DLD1 (cell line): ENCODE results near the gene GPR25.

Experiments
- in situ Hi-C: cut with HindIII; loops from 2 replicates; pipeline ENCODE4 v1.10.0; 2017; ENCODE audit warnings: low sequenced_read_pairs

The GPR25 gene

DNA sequence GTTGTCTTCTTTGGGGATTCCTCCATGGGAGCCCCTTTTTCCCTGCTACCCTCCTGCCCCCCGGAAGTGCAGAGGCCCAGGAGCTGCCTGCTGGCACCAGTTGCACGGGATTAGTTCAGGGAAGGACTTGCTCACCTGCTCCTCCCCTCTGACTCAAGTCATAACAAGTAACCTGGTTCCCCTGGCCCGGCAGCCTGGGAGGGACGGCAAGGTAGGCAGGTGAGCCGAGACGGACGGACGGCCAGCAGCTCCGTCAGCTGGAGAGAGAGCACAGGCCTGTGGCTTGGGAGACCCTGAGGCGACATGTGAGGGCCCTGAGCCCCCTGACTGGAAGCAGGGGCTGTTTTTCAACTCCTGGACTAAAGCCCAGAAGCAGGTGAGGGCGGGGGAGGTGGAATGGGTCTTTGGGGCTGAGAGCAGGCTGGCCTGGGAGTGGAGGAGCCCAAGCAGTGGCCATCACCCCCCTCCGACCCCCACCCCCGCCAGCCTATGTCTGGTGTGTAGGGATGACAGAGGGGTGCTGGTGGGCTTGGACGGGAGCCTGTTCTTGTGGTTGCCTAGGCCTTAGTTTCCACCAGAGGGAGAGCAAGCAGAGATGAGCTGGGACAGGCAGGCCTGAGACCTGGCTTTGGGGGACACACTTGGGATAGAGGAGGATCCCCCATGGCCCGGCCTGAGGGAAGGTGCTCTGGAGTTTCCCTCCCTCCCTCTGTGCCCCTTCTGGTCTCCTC, 22.1 kb downstream of the GPR25 start, which contains the start of gene INAVA:
Gene INAVA, plus strand, starts transcription at position 189 of the 731 bp plus-strand sequence. CDS start 3,501 bp downstream, outside the sequence.
- in situ Hi-C loops, result no loop called here

DNA sequence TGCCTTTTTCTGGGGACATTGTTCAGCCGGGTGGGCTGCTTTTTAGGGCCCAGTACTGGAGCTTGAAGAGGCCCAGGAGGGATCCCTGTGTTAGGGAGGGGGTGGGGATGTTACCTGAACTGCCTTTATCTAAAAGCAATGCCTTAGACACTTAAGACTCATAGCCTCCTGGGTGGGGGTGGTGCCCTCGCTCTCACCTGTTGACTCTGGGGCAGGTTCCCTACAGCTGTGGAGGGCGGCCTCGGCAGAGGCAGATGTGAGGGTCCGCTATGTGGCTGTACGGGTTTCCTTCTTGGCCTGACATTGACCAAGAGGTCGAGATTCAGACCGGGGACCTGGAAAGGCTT, 22.6 kb downstream of the GPR25 start:
- in situ Hi-C loops, result no loop called here

DNA sequence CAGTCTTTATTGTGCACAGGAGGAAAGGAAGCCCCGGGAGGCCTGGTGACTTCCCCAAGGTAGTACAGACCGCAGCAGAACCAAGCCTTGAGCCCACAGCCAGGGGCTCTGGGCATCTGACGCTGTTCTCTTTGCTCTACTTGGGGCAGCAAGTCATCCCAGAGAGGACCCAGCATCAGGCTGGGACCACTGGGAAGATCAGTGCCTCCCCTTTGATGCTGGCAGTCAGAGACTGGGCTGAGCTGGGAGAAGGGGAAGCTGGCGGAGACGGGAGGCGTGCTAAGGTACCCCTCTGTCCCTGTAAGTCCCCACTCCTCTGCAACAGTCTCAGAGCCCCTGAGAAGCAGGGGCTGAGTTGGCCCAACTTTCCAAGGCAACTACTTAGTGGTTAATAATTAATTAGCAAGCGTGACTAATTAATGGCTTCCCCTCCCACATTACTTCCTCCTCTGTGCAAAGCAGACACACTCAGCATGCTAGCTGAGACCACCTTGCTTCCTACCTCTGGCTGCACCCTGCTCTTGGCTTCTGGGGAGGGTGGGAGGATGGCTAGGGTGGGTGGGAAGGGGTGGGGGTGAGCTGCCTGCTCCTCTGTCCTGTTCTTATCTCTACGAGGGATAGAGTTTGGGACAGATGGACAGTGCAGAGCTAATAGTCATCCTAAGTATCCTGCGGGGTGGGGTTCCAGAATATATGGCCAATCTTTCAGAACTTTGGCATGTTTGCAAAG, 23.2 kb downstream of the GPR25 start:
- in situ Hi-C loops, result no loop called here

DNA sequence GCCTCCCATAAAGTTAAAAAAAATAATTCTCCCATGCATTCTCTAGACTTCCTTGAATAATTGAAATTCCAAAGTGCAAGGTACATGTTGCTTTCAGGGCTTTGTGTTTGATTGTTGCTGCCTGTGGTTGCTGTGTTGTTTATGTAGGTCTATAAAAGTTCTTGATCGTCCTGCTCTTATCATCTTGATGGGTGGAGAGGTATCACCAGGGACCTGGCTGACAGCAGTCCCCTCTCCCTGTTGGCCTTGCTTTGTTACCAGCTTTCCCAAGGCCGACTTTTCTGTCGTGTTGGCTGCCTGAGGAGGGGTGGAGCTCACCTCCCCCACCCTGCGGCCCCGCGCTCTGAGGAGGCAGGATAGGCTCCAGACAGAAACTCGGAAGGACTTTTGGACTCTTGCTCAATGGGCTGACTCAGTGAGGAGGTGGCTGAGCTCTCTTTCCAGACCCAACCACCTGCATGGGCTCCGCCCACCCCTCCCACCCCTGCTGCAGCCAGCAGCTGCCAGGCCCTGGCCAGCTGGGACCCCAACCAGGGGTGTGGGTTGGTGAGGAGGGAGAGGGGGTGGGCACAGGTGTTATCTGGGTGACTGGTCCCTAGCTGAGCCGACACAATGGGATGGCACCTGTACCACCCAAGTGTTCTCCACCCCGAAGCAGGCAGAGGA, 23.9 kb downstream of the GPR25 start:
- in situ Hi-C loops, result no loop called here

DNA sequence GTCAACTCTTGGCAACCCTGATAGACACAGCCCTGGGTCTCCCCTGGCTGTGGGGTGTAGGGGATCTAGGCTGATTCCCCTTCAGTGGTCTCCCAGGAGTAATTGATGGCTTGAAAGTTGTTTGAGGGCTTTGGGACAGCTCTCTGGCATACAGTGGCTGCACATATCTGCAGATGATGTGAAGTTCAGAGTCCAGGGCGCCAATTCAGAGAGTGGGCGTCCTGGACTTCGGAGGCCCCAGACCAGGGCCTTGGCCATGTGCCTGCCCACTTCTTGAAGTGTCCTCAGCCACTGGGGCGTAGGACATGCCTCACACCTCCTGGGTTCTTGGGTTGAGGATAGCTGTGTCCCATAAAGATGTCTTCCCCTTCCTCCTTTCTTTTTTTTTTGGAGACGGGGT, 24.5 kb downstream of the GPR25 start:
- in situ Hi-C loops, result no loop called here

DNA sequence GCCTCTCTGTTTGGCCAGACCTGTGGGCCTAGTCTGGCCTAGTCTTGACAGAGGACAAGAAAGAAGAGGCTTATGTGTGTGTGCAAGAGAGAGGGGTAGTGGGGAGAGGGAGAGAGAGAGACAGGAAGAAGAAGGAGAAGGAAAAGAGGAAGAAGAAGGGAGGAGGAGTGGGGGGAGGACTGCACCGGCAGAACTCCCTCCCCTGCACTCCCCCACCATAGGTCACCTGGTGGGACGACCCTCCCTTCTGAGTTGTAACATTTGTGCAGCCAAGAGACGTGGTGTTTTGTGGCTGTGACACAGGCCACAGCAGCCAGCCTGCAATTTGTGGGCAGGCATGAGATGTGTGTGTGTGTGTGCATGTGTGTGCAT, 26.2 kb downstream of the GPR25 start:
- in situ Hi-C loops, result no loop called here

DNA sequence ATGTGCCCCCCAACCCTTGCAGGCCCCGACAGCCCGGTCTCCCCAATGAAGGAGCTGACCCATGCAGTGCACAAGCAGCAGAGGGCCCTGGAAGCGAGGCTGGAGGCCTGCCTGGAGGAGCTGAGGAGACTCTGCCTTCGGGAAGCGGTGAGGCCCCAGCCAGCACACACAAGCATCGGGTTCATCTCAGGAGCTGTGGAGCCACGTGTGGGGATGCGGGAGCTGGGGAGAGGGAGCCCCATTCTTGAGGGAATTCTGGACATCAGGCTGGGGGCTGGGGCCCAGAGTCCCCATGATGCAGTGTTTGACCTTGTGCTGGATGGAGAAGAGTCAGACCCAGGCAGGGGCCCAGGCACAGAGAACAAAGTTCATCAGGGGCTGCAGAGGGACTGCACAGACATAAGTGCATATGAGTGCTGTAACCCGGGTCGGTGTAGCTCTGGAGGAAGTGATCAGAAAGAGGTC, 26.7 kb downstream of the GPR25 start:
- in situ Hi-C loops, result no loop called here

DNA sequence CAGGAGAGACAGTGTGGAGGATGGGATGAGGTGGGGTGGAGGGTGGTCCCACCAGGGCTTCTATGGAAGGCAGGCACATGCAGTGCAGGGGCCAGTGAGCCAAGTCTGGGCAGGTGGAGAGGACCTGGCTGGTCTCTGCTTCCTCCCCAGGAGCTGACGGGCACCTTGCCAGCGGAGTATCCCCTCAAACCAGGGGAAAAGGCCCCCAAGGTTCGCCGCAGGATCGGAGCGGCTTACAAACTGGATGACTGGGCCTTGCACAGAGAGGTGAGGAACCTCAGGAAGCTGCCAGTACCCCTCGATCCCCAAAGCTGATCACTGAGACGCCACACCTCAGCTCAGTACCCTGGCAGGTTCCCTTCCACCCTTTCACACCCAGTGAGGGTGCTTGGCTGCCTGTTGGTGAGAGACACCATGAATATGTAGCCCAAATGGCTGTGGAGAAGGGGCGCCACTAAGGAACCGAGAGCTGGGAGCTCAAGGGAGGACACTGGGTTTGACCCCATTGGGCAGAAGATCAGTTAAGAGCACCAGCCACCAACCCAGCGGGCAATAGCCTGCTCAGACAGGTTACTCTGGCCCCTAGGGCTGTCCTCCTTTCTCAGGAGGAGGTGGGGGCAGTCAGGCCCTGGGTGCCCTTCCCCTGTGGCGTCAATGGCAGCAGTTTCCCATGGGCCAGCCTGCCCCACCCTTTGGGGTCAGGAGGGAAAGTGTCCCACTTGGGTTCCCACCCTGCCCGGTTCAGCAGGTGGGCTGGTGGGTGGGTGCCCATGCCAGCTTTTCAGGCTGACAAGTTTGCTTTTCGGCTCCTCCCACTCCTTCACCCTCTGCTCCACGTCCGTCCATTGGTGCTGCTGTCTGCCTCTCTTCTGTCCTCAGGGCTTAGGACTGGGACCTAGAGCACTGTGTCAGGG, 27.4 kb downstream of the GPR25 start:
- in situ Hi-C loops, result no loop called here

DNA sequence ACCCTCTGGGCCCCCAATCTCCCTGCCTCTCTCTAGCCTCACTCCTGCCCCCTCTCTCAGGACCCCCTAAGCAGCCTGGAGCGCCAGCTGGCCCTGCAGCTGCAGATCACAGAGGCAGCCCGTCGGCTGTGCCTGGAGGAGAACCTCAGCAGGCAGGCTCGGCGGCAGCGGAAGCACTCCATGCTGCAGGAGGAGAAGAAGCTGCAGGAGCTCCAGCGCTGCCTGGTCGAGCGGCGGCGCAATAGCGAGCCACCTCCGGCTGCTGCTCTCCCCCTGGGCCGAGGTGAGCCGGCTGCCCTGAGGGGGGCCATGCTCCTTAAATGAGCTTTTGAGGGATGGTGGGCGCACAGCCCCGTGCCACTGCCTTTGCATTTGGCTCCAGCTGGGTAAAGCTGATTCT, 28.1 kb downstream of the GPR25 start:
- in situ Hi-C loops, result no loop called here

DNA sequence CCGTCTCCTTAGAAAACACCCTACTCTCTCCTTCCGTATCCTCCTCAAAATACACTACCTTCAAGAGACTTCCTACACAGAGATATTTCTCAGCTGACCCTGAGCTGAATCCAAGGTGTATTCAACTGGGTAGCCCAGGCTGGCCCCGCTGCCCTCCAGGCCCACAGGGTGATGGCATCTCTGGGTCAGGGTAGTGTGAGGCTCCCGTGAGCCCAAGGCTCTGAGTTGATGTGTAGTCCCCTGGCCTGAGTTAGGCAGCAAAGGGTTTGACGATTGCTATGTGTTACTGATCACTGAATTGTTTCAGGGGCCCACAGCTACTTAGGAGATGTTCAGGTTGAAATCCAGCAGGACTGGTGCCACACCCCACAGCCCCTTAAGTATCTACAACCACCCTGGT, 28.6 kb downstream of the GPR25 start:
- in situ Hi-C loops, result no loop called here

DNA sequence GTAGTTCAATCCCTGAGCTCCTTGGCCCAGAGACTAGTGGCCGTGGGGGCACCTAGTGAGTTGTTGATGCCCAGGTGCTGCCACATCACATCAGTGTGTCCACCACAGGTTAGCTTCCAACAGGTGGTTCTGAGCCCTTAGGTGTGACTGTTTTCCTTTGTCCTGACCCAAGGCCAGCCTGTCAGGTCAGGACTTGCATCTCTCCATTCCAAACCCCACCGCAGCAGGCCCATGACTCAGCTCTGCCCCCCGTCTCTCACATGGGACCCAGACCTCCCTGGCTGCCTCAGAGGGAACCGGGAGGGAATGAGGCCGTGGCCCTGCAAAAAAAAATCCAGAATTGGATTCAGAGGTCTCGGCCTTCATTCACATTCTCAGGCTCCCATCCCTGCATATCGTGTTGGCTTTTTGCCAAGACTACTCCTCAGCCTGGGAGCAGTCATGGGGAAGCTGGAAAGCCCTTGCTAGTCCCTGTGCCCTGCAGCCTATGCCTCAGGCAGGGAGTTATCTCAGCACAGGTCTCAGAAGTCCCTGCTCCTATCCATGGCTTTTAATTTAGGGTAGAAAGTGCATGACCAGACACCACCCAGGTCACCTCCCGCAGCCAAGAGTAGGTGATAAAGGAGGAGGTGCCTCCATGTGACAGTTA, 29.1 kb downstream of the GPR25 start:
- in situ Hi-C loops, result no loop called here

DNA sequence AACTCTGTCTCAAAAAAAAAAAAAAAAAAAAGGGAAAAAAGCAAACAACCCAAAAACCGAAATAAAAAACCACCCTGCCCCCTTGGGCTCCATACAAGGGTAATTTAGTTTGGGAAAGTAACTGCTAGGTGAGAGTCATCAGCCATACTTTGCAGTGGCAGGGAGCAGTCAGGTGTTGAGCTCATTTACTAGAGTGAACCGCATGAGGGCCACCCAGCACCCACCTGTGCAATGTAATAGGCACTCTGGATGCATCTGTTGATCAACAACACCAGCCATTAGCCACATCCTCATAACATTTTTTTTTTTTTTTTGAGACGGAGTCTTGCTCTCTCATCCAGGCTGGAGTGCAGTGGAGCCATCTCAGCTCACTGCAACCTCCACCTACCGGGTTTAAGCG, 31.0 kb downstream of the GPR25 start:
- in situ Hi-C loops, result no loop called here

DNA sequence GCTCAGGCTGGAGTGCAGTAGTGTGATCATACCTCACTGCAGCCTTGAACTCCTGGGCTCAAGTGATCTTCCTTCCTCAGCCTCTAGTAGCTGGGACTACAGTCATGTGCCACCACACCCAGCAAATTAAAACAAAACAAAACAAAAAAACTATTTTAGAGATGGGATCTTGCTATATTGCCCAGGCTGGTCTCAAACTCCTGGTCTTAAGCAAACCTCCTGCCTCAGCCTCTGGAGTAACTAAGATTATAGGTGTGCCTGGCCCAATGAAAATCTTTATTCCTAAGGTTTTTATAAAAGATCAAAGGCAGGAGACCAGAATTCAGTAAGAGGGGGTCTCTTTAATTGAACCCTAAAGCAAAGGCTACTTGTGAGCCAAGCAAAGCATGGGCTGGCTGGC, 32.0 kb downstream of the GPR25 start:
- in situ Hi-C loops, result no loop called here

DNA sequence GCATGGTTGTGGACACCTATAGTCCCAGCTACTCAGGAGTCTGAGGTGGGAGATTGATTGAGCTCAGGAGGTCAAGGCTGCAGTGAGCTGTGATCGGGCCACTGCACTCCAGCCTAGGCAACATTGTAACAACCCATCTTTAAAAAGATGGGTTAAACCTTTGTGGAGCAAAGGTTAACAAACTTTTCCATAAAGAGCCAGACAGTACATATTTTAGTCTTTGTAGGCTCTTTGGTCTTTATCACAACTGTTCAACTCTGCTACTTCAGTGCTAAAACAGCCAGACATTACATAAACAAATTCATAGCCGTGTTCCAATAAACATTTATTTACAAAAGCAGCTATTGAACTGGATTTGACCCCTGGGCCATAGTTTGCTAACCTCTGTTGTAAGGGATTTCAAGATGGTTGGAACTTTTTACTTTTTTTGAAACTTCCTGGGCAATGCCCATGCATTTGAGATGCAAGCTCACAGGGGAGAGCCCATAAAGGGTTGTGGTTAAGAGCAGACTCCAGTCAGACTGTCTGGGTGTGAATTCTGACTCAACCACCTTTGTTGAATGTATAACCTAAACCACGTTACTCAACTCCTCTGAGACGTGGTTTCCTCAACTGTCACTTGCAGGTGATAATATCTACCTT, 32.8 kb downstream of the GPR25 start:
- in situ Hi-C loops, result no loop called here

DNA sequence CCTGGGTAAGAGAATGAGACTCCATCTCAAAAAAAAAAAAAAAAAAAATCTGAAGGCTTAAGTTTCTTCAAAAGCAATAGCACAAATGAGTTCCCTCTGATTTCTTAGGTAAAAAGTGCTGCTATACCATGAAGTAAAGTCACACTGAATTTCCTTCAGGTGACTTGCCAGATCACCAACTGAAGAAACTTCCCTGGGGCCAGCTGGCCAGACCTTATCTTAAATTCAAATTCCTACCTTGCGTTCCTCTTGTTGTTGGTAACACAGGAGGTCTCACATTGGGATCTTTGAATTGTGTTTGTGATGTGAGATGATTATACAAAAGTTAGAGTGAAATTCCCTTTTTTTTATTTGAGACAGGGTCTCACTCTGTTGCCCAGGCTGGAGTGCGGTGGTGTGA, 33.7 kb downstream of the GPR25 start:
- in situ Hi-C loops, result no loop called here

DNA sequence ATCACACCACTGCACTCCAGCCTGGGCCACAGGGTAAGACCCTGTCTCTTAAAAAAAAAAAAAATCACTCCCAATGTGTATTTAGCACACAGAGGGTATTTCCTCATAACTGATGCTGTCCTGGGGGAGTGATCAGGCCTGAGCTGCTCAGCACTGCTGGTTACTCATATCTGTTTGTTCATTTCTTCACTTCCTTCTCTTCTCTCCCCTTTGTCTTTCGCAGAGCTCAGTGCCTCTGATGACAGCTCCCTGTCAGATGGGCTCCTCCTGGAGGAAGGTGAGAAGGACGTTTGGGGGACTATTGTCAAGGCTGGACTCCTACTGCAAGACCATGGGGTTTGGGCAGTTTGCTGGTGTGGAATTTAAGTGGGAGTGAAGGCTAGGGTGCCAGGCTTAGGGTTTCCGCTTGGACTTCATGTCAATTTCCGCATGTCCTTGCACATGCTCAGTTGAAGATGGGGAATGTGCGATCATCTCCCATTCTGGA, 34.9 kb downstream of the GPR25 start:
- in situ Hi-C loops, result no loop called here

DNA sequence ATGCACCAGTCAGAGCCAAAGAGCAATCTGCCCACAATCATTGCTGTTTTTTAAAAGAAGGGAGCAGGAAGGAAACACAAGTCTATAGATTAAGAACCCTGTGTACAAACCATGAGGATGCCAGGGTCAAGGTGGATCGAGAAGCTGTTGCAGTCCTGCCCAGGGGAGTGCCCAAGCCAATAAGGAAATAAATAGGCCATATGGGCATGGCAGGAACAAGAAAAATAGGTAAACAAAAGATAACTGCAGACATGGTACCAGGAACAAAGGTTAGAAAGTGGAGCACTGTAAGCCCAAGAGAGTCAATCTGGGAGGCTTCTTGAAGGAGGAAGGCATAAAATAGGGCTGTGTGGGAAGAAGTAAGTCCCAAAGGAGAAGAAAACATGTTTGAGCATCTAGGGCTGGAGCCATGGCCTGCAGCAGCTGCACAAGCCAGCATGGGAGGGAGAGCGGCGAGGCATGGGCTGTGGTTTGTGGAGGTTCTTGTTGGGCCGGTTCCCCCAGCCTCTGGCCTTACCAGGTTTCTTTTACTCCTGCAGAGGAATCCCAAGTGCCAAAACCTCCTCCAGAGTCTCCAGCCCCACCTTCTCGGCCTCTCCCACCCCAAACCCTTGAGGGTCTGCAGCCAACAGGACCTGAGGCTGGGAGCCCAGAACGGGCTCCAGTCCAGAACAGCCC, 35.5 kb downstream of the GPR25 start:
- in situ Hi-C loops, result no loop called here

DNA sequence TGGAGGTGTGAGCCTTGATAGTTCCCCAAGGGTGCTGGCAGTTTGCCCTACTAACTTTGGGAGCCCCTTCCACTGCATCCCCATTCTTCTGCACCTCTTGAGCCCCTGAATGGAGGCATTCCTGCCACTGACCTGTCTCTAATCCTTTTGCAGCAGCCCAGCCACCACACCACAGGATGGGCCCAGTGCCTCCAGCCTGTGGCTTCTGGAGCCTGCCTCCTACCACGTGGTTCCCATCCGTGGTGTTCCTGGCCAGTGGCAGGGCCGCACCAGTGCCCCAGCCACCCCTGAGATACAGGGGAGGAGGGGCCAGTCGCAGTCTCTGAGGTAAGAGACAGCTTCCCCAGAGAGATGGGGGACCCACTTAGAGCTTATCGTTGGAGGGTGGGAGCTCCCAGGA, 36.3 kb downstream of the GPR25 start:
- in situ Hi-C loops, result no loop called here

DNA sequence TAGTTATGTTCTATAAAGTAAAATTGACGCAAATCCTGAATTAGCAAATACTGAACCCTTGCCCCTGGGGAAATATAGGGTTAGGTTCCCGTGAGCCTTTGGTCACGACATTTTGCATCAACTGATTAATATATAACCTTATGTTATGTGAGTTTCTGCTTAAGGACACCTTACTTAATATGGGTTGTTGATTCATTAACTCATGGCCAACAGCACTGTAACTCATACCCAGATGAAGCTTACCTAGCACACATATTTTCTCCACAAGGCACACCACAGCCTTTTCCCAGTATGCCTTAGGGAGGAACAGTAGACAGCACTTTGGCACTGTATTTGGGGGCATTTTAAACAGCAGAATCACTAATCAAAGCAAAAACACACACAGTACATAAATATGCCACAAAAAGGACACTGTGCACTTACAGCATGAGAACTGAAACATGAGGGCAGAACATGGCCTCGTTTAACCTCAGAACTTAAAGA, 37.0 kb downstream of the GPR25 start:
- in situ Hi-C loops, result no loop called here
